Putamen (tissue), 1 donor: ENCODE measurements around the gene PIMREG.

Source experiments
- DNase-seq: peaks from one replicate; pipeline ENCODE4 v3.0.0-alpha.2; 2016; ENCODE audit warnings: low spot score

The PIMREG gene

DNA sequence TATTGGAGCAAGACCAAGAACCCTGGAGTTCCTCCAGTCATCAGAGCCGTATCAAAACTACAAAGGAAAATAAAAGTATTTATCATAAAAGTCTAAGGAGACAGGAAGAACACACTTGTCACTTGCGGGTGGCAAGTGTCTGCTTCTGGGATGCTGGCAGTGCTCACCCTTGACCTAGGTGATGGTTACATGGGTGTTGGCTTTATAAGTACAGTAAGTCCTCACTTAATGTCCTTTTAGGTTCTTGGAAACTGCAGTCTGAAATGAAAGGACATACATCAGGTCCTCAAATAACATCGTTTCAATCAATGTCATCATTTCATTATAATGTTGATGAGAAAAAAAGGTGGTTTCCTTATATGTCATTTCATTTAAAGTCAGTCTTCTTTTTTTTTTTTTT lies 6.3 kb upstream of the PIMREG start:
- no peak for DNase-seq

DNA sequence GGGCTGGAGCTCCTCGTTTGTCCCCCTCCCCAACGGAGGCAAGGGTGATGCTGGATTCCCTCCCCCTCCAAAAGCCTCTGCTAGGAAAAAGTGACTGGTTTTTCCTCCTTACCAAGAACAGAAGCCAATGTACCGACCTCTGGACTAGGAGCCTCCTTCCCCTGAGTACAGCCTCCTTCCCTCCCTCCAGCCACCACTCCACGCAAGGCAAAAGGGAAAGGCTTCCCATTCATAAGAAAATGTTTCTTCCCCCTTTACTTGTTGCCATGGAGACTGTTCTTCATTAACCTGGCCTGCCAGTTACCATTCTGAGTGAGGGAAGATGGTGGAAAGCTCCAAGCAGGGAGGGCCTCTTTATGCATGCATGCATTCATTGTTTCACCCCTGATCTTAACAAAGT lies 4.3 kb upstream of the PIMREG start:
- DNase-seq, result no peak

DNA sequence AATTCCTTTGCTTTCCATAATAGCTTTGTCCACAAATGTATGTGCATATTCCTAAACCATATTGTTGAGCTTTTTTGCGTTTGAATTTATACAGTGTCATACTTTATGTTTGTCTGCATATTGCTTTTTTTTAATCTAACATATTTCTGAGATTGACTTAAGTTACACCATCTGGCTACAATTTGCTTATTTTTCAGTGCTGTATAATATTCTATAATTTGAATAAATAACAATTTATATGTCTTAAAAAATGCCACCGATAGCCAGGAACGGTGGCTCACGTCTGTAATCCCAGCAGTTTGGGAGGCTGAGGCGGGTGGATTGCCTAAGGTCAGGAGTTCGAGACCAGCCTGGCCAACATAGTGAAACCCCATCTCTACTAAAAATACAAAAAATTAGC lies 1.5 kb upstream of the PIMREG start:
- no peak for DNase-seq

DNA sequence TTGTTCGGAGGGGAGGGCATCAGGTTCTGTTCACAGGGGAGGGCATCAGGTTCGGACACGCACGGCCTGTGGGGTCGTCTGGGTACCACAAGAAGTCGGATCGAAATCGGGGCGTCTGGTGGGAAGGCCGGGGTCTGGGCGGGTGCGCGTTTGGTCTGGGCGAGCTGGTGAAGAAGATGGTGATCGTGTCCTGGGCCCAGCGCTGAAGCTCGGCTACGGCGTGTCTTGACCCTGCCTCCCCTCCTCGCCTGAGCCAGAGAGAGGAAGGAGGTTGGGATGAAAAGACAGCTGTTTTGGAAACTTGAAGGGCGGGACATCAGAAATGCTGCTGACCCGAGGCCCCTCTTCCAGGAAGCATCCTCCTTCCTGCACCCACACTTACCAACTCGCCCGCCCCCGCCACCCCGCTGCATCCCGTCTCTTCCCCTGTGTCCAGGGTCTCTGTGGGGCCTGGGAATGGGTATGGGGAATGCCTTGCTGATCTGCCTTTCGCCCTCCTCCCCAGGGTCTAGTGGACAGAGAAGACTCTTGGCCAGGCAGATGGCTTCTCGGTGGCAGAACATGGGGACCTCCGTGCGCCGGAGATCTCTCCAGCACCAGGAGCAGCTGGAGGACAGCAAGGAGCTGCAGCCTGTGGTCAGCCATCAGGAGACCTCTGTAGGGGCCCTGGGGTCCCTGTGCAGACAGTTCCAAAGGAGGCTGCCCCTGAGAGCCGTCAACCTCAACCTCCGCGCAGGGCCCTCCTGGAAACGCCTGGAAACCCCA lies 498 bp downstream of the PIMREG start:
- DNase-seq, result peak; percentile 11

DNA sequence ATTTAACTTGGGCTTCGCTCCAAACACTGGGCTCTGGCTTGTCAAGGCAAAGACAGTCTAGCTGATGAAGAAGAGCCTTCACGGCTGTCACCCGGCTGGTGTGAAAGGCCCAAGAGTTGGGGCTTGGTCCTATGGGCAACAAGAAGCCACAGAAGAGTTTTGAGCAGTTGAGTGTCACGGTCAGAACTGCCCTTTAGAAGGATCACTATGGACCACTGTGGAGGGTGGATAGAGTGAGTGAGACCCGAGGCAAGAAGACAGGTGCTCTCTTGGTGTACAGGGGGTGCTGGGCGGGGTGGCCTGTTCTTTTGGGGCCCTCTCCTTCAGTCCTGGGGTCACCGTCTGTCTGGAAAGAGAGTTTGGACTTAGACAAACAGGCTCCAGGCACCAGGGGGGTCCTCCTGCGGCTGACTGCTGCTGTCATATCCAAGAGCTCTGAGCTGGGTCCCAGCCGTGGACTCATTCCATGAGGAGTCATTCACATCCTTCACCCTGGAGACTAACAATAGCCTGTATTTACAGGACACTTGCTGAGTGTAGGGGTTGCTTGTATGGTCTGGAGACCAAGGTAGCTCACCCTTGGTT lies 2.4 kb downstream of the PIMREG start:
- DNase-seq, result no peak

DNA sequence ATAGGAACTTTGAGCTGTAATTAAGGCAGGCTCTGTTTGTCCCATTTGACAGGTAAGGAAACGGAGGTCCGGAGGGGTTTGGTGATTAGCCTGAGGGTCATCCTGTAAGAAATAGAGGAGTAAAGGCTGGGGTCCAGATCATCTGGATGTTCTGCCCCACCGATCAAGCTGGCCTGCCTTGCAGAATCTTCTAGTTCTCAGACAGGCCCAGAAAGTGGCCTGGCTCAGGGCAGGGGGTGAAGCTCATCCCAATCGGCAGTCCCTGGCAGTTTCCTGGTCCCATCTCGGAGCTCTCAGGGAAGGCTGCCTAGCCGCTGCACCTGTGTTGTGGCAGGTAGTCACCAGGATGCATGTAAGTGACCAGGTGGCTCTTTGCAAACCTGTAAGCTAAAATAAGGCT lies 4.2 kb downstream of the PIMREG start:
- DNase-seq, result no peak

DNA sequence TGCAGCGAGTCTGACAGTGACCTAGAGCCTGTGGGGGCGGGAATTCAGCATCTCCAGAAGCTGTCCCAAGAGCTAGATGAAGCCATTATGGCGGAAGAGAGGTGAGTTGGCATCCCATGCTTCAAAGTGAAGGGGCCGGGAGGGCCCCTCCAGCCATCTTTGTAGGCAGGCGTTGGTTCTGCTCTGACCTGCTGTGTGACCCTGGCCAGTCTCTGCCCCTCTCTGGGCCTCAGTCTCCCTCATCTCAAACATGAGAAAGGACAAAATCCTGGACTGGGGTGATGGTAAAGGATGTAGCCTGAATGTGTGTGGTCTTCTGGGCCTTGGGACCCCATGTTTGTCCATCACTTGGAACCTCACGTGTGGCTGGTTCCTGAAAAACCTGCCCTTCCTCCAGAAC lies 5.1 kb downstream of the PIMREG start:
- DNase-seq, result no peak

DNA sequence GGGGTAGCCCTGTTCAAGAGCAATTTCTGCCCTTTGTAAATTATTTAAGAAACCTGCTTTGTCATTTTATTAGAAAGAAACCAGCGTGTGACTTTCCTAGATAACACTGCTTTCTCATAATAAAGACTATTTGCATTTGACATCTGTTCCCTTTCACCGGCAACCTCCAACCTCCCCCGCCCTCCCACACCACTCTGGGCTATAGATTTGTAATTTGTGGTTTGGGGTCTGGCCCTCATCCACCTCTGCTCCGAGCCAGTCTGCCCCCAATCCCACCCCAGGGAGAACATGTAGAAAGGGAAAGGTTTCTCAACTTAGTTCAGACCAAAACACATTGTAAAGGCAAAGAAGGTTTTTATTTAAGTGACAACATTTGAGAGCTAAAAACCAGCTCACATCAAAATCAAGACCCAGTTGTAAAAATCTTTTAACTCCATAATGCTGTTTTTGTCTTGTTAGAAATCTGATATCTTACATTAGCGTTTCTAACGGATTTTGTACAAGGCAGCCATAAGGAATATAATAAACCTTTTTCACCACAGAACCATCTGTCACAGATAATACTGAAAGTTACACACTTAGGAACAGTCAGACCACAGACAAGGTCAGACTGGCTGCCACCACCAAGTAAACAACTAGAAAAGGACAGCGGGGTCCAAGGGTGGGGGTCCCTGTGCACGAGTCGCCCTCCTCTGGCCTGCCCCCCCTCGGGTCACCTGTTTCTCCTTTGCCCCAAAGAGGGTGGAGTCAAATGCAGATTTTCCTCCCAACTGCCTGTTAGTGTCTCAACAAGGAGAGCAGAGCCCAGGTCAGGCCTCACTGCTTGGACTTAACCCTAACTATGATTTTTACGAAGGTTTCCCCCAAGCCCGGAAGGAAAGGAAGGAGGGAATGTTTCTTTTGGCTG lies 6.9 kb downstream of the PIMREG start:
- DNase-seq, result no peak

DNA sequence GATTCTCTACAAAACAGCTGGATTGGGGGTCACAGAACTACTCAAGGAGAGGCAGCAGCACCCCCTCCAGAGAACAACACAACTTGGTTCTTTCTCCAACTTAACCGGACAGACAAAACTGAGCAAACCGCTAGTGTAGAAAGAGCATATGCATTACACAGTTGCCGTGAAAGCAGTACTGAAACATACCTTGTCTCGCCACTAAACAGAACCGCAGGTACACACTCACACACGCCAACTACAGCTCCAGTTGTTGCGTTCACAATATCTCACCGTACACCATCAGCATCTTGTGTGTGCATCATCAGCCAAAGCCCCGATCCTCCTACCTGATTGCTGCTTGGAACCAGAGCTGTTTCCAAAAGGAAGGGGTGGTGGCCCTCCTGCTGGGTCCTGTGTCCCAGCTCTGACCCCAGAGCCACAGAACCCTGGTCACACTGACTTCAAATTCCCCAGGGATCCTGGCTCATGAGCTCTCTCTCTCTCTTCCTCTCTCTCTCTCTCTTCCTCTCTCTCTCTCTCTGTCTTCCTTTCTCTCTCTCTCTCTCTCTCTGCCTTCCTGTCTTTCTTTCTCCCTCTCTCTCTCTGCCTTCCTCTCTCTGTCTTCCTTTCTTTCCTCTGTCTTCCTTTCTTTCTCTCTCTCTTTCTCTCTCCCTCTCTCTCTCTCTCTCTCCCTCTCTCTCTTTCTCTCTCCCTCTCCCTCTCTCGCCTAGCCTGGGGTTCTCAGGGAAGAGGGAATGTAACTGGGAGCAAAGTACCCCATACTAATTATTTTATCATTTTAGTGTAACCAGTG lies 8.4 kb downstream of the PIMREG start:
- DNase-seq, result no peak

DNA sequence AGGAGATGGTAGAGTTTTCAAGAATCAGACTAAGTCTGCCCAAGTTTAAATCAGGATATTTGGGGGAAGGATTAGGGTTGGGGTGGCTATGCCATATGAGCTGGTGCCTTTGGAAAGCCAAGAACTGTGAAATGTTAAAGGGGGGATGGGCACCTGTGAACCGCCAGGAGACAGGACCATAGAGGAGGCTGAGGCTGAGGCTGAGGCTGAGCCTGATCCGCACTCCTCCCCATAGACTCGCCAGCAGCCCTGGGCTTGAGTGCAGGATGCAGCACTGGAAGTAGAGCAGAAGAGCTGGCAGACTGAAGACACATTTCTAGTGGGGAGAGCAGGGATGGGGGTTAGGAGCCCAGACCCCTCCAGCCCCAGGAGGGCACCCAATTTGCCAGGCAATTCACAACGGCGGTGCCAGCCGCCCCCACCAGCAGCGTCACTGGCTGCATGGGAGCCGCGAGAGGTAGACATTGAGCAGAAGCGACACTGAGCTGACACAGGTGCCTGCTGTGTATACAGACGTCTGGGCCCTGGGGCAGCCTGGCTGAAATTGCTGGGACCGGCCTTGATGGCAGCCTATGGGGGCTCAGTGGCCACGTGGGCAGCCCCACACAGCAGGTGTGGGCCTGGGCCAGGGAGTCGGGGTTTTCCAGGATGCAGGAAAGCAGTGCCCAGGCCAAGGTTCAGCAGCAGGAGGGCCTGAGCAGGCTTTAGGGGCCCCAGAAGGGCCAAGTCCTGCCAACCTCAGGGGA lies 9.2 kb downstream of the PIMREG start:
- DNase-seq, result no peak

DNA sequence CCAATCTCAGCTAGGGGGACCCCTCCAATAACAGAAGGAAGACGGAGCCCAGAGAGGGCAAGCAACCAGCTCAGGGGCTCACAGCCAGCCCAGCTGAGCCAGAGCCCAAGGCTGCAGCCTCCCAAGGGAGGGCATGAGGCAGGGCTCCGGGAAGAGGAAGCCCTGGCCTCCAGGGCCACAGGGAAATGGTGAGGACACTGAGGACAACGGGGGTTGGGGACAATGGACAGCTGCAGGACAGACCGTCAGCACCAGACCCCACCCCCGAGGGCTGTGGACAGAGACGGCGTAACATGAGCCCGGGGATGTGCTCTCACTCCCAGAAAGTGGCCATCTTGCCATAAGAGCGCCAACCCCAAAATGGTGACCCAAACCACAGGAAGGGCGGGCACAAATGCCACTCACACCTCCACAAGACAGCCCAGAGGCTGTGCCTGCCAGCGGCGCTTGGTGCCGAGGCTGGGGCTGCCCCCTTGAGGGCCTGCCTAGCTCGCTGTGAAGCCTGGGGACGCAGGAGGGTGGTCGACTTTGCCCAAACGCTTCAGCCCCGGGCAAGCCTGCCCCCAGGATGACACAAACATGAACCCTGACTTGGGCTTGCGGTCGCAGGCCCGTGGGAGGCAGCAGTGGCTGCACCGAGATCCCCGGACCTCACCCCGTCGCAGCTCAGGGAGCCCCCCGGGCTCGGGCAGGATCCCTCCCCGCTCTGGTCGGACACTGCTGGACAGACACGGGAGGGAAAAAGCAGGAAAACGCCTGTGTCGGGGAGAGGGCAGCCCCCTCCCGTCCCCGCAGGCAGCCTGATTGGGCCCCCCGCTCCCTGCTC lies 10.5 kb downstream of the PIMREG start:
- DNase-seq, result no peak

DNA sequence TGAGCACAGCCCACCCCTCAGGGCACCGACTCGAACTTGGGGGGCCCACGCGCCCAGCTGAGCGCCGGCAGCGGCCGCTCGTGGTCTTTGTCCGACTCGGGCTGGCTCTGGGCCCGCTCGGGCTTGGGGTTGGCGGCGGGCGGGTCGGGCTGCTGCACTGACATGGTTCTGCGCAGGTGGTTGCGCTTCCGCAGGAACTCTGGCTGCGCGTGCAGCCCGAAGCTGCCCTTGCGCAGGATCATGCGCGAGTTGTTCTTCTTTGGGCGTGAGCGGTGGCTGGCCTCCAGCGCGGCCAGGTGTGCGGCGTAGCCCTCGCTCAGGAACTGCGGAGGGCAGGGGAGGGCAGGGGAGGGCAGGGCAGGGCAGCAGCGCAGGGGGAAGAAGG lies 11.1 kb downstream of the PIMREG start:
- no peak for DNase-seq

DNA sequence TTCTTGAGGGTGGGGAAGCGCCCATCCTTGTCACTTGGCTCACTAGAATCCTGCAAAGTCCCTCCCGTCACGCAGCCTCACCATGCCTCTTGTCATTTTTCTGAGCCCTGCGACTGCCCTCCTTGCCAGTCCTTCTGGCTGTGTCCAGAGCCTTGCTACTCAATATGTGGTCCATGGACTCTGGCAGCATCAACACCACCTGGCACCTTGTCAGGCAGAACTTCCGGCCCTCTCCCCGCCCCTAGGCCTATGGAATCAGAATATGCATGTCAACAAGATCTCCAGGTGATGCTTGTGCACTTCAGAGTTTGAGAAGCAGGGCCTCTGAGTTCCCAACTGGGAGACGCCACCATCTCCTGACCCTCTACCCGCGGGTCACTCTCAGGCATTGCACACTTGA lies 12.1 kb downstream of the PIMREG start:
- no peak for DNase-seq

DNA sequence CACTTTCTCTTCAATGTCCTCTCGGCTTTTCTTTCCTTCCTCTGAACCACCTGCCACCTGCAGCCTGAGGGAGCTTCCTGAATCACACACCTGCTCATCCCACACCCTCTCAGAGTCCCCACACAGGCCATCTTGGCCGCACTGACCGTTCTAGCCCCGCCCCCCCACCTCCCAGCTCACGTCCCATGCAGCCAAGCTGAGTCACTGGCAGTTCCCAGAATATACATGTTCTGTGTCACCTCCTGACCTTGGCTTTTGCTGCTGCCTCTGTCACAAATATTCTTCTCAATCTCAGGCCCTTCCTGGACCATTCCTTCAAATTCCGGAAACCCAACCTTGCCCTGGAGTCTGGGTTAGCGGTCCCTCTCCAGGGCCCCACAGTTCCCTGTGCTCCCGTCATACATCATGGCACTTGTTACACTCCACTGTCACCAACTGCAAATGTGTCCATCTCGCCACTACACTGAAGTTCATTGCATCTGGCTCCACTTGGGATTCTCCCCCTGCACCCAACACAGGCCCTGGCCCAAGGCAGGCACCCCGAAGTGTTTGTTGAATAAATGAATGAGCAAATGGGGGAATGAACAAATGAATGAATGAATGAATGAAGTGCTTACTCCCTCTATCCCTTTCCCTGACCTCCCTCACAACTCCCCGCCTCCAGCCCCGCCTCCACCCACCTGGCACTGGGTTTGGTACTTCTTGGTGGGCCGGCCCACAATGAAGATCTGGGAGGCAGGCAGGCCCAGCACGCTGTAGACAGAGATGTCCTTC lies 12.8 kb downstream of the PIMREG start:
- DNase-seq, result no peak

DNA sequence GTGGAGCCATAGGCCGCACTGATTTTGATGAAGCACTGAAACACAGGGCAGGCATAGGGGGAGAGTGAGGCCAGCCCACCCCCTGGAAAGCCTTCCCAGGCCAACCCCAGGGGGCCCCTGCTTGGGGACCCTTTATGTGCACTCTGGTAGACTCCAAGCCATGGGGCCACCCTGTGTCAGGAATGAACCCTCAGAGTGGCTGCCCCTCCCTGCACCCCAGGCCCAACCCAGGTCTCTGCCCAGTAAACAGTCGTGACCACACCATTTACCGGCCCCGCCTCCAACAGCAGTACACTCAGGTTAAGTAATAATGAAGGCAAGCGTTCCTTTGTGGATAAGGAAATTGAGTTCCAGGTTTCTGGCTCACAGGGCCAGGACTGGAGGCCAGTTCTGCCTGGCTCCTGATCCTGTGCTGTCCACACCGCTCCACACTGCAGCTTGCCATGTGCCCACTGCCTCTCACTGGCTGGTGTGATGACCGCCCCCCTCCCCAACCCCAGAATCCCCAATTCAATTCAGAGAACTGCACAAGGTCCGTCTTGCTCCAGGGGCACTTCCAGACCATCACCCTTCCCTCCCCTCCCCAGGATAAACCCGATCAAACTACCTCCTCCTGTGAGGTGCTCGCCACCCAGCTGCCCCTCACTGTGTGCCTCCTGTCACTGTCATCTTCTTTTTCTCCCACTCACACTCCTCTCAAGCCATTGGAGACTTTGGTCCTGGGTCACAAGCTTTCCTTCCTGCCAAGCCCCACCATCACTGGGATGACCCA lies 13.6 kb downstream of the PIMREG start:
- no peak for DNase-seq

DNA sequence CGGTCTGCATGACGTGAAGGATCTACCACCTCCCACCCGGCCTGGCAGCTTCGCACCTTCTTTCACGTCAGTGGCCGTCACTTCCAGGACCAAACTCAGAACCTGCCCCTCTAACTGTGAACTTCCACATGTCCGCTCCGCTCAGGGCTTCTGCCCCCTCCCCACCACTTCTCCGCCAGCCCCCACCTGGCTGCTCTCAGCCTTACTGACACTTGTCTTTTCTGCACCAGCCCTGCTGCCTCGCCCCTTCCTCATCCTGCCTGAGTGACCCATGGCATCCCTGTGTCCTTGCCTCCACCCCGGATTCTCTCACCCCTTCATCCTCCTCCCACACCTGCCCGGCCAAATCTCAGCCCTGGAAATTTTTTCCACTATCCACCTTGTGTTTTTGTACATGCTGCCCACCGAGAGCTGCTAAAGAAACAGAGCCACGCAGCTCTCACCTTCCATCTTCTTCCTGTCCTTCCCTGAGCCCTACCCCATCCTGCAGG lies 14.2 kb downstream of the PIMREG start:
- no peak for DNase-seq

DNA sequence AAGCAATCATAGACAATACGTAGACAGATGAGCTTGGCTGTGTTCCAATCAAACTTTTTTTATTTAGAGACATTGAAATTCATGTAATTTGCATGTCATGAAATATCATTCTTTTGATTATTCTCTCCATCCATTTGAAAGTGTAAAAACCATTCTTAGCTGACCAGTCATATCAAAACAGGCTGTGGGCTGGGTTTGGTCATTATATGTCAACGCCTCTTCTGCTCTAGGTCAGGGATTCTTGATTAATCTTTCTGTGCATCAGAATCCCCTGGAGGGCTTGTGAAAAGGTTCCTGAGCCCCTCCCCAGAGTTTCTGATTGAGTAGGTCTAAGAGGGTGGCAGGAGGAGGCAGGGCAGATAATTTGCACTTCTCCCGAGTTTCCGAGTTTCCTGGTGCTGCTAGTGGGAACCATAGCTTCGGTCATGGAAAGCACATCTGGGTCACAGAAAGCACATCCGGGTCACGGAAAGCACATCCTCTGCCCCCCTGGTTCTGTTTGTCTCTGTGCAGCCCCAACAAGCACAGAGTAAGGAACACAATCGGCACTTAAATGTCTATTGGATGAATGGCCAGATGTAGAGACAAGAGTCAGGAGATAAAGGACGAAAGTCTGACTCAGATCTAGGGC lies 16.4 kb downstream of the PIMREG start:
- DNase-seq, result no peak

DNA sequence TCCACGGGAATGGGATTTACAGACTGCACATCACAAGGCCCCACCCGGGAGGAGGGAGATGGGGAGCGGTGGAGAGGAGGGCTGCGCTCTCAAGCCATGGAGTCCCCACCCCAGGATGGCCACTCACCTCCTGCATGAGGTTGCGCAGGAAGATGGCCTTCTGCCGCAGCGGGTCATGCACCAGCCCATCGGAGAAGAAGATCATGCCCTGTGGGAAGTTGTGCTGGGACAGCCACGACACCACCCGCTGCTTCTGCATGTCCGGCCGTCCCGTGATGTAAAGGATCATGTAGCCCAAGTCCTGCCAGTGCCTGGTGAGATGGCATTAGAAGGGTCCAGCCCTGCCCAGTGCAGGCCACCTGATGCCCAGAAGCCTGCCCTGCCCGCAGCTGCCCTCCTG lies 17.0 kb downstream of the PIMREG start:
- DNase-seq, result no peak
